Measurements from ENCODE around the gene HLA-F.

- no peak for TF ChIP-seq CTCF (IDR thresholded peaks at IDR 0.05)
- no peak for TF ChIP-seq EP300 (IDR thresholded peaks at IDR 0.05; ENCODE audit: low read depth)
- TF ChIP-seq POLR2AphosphoS5 (IDR thresholded peaks at IDR 0.05): no peak
- TF ChIP-seq POLR2A (IDR thresholded peaks at IDR 0.05): no peak
Measured at GRCh38 chr6:29739882-29740261, 16.6 kb downstream of the HLA-F start.
